Subcutaneous abdominal adipose tissue (tissue), 5 donors: Measurements from ENCODE around the gene QRICH2.
"Not testable (repeated sequence)": the region's sequence is repeated elsewhere in the genome, so short reads cannot be mapped to it uniquely, and the experiment has no call there.

Experiments used
- H3K27ac ChIP-seq: one replicate; pipeline ENCODE4 v1.7.0; 2013; ENCODE audit warnings: low read depth, mild to moderate bottlenecking, inconsistent platforms, low read length, moderate library complexity
- H3K27me3 ChIP-seq, 5 donors: one replicate each; pipeline ENCODE4 v1.7.0; 2013; ENCODE audit warnings: low read length in 5 of 5, inconsistent platforms in 1 of 5; ENCODE audit not compliant: control insufficient read depth in 5 of 5, insufficient read depth in 4 of 5
- H3K36me3 ChIP-seq, 5 donors: one replicate each; pipeline ENCODE4 v1.7.0; 2013; ENCODE audit warnings: low read length in 5 of 5; ENCODE audit not compliant: control insufficient read depth in 5 of 5, insufficient read depth in 5 of 5
- H3K4me1 ChIP-seq, 5 donors: one replicate each; pipeline ENCODE4 v1.7.0; 2013; ENCODE audit warnings: low read length in 5 of 5, mild to moderate bottlenecking in 3 of 5, moderate library complexity in 1 of 5; ENCODE audit not compliant: control insufficient read depth in 5 of 5, insufficient read depth in 5 of 5
- H3K4me3 ChIP-seq, 5 donors: one replicate each; pipeline ENCODE4 v1.7.0; 2013; ENCODE audit warnings: low read length in 5 of 5, low read depth in 1 of 5
- H3K9ac ChIP-seq, 5 donors: one replicate each; pipeline ENCODE4 v1.7.0; 2013; ENCODE audit warnings: low read length in 5 of 5, mild to moderate bottlenecking in 4 of 5, moderate library complexity in 3 of 5
- H3K9me3 ChIP-seq, 5 donors: one replicate each; pipeline ENCODE4 v1.7.0; 2013; ENCODE audit warnings: low read length in 5 of 5; ENCODE audit not compliant: control insufficient read depth in 5 of 5
- donor health status: healthy.
- donor health status: healthy.
- donor health status: healthy.
- donor health status: healthy.
- donor health status: healthy.

QRICH2 gene

DNA sequence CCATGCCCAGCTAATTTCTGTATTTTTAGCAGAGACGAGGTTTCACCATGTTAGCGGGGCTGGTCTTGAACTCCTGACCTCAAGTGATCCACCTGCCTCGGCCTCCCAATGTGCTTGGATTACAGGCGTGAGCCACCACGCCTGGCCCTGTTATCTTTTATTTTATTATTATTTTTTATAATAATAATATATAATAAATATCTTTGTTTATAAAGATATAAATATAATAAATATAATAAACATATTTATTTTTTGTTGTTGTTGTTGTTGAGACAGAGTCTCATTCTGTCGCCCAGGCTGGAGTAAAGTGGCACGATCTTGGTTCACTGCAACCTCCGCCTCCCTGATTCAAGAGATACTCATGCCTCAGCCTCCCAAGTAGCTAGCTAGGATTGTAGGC, 60.8 kb downstream of the QRICH2 start:
- Histone ChIP-seq H3K4me1 (peaks cover 15 to 81% (median 59%) of the 10 kb centered on the region in 5 donors), H3K36me3 (no peaks in the 10 kb centered on the region), H3K9ac (no peak overlapping the region), H3K27me3 (no peaks in the 10 kb centered on the region), H3K27ac (peak overlapping the region; percentile 71), H3K9me3 (no peaks in the 10 kb centered on the region), H3K4me3 (no peak overlapping the region)

- peaks cover 9 to 81% (median 60%) of the 10 kb centered on the region in 5 donors for H3K4me1 ChIP-seq
- H3K36me3 ChIP-seq: no peaks in the 10 kb centered on the region
- H3K4me3 ChIP-seq: peak overlapping the region in 2 of 5 donors; percentile 8 to 33
- H3K27ac ChIP-seq: peak overlapping the region; percentile 71
- no peaks in the 10 kb centered on the region for H3K27me3 ChIP-seq
- H3K9ac ChIP-seq: no peak overlapping the region
- H3K9me3 ChIP-seq: no peaks in the 10 kb centered on the region
Observed at GRCh38 chr17:76246080-76247066, 61.7 kb downstream of the QRICH2 start.

DNA sequence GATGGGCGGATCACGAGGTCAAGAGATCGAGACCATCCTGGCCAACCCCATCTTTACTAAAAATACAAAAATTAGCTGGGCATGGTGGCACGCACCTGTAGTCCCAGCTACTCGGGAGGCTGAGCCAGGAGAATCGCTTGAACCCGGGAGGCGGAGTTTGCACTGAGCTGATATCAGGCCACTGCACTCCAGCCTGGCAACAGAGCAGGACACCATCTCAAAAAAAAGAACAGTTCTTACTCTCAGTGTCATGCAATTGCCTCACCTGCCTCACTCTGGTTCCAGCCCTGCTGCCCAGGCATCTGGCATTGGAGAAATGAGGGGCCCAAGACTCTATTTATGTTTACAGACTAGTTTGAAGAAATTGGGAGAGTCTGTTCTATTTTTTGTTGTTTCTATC, 63.4 kb downstream of the QRICH2 start:
- H3K36me3 ChIP-seq, H3K27ac ChIP-seq, H3K9ac ChIP-seq, H3K4me3 ChIP-seq, H3K27me3 ChIP-seq, H3K9me3 ChIP-seq: not testable (repeated sequence)
- peaks cover 7 to 77% (median 58%) of the 10 kb centered on the region in 5 donors for H3K4me1 ChIP-seq

GRCh38 chr17:76243826-76244679, 64.0 kb downstream of the QRICH2 start:
- Histone ChIP-seq H3K36me3 (no peaks in the 10 kb centered on the region), H3K27me3 (no peaks in the 10 kb centered on the region), H3K27ac (no peak overlapping the region), H3K9me3 (no peaks in the 10 kb centered on the region), H3K4me1 (peaks cover 7 to 82% (median 61%) of the 10 kb centered on the region in 5 donors), H3K4me3 (peak overlapping the region in 1 of 5 donors; percentile 16), H3K9ac (peak overlapping the region in 1 of 5 donors; percentile 6)

DNA sequence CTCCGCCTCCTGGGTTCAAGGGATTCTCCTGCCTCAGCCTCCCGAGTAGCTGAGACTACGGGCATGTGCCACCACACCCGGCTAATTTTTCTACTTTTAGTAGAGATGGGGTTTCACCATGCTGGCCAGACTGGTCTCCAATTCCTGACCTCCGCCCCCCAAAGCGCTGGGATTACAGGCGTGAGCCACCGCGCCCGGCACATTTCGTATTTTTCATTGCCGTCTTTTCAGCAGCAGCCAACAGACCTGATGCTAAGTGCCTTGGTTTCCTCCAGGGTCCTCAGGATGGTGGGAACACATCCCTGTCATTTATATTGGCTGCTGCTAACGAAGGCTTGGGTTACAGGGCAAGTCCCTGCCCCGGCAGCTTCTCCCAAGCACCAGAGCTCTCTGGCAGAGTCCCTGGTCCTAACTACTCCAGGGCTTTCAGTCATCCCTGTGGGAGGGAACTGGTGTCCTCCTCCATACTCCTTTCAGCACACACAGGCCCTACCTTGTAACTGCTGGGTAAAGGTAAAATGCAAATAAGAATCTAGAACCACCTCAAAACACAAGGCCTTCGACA, 66.3 kb downstream of the QRICH2 start:
- H3K4me3 ChIP-seq: peak overlapping the region in 1 of 5 donors; percentile 90
- H3K9ac ChIP-seq: peak overlapping the region in 1 of 5 donors; percentile 36
- peaks cover 7 to 73% (median 57%) of the 10 kb centered on the region in 5 donors for H3K4me1 ChIP-seq
- H3K36me3 ChIP-seq: no peaks in the 10 kb centered on the region
- H3K27me3 ChIP-seq: no peaks in the 10 kb centered on the region
- H3K9me3 ChIP-seq: no peaks in the 10 kb centered on the region
- peak overlapping the region; percentile 70 for H3K27ac ChIP-seq

GRCh38 chr17:76241204-76241538, 66.9 kb downstream of the QRICH2 start:
- Histone ChIP-seq H3K27me3 (no peaks in the 10 kb centered on the region), H3K36me3 (no peaks in the 10 kb centered on the region), H3K9ac (peak overlapping the region; percentile 22 to 79 (median 78)), H3K4me3 (peak overlapping the region; percentile 67 to 90 (median 79)), H3K27ac (peak overlapping the region; percentile 70), H3K4me1 (peaks cover 7 to 67% (median 51%) of the 10 kb centered on the region in 5 donors), H3K9me3 (no peaks in the 10 kb centered on the region)

- Histone ChIP-seq H3K9me3 (no peaks in the 10 kb centered on the region), H3K27ac (peak within 1 kb of the TSS; percentile 70), H3K4me1 (peaks cover 7 to 62% (median 46%) of the 10 kb centered on the region in 5 donors), H3K36me3 (no peaks in the 10 kb centered on the region), H3K27me3 (no peaks in the 10 kb centered on the region), H3K9ac (peak within 1 kb of the TSS; percentile 22 to 79 (median 78)), H3K4me3 (peak within 1 kb of the TSS; percentile 67 to 90 (median 79))
Observed at GRCh38 chr17:76240461-76241203, 67.4 kb downstream of the QRICH2 start, which contains the start of gene RNF157. Gene RNF157 (minus strand): TSS chr17:76240493. CDS start chr17:76240240, 253 bp downstream.

- Histone ChIP-seq H3K36me3 (no peaks in the 10 kb centered on the region), H3K4me1 (peaks cover 7 to 56% (median 46%) of the 10 kb centered on the region in 5 donors), H3K9ac (peak overlapping the region in 4 of 5 donors; percentile 48 to 71 (median 59)), H3K4me3 (peak overlapping the region; percentile 35 to 68 (median 54)), H3K27me3 (no peaks in the 10 kb centered on the region), H3K9me3 (no peaks in the 10 kb centered on the region), H3K27ac (no peak overlapping the region)
Observed at GRCh38 chr17:76239538-76240274, 68.4 kb downstream of the QRICH2 start.
